Measurements from ENCODE around the gene LSAMP. TPM values are rescaled to one million over a fixed set of nuclear protein-coding genes. Genes with fewer than 3 reads are reported as not detected.

LSAMP gene
- polyA plus RNA-seq, 4 donors: 11.4 to 30.6 (median 14.0) TPM

- no peak for DNase-seq (ENCODE audit: low read depth in 4 of 4, low spot score in 3 of 4)
Measured at GRCh38 chr3:116301422-116301821, 143.9 kb downstream of the LSAMP start.

DNA sequence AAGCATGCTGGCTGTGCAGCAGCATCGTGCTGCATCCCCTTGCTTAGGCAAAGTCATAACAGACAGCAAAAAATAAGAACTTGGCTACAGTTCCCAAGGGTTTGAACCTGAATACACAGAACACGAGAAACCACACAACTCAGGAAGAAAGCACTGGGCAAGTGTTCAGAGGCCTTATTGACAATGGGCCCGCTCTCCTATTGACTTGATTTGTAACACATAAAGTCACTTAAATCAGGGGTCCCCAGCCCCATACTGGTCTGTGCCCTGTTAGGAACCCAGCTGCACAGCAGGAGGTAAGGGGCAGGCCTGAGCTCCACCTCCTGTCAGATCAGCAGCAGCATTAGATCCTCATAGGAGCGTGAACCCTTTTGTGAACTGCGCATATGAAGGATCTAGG is 145.1 kb downstream of the LSAMP start:
- no peak for DNase-seq (ENCODE audit: low read depth in 4 of 4, low spot score in 3 of 4)

DNA sequence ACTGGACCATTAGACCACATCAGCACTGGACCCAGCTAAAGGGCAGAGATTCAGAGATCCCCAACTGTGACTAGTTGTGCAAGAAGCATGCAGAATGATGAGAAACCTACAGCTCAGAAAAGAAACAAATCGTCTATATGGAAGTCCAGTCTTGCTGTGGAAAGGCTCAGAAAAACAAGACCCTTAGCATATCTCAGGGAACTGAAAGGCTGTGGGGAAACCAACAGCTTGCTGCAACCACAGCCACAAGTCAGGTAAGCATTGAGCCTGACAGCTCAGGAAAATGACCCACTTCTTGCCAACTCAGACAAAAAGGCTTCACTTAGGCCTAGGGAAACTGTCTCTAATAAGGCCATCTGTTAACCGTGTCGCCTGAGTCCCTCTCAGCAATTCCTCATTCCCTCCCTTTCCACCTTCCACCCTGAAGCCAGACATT is 145.6 kb downstream of the LSAMP start:
- DNase-seq (ENCODE audit: low read depth in 4 of 4, low spot score in 3 of 4): no peak

DNA sequence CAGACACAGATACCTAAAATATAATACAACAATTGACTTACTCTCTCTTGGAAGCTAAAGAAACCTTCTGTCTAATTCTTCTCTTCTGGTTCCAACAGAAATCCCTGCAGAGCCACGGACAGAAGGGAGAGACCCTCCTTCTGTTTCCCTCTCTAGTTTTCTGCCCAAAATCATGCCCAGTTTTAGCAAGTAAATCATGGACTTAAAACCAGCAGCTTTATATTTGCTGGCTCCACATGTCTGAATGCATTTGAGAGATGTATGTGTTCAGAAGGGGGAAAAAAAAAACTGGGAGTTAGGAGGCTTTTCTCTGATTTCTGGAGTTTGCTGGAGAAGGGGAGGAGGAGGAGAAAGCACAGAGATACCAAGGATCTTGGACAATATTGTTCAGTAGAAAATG is 147.1 kb downstream of the LSAMP start:
- no peak for DNase-seq (ENCODE audit: low read depth in 4 of 4, low spot score in 3 of 4)

DNA sequence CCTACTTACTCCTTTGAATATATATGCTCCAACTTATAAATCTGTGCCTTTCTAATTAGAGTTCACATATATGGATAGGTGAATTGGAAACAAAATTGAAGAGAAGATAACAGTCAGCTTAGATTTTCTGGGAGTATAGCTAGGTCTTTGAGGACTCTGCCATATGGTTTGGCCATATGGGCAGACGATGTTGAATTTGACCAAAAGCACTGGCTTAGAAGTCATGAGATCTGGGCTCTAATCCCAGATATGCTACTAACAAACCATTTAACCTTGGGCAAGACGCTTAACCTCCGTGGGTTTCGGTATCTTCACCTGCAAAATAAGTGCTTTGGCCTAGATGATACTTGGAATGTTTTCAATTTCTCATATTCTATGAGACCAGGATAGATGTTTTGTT is 154.1 kb downstream of the LSAMP start:
- DNase-seq (ENCODE audit: low read depth in 4 of 4, low spot score in 3 of 4): no peak

DNA sequence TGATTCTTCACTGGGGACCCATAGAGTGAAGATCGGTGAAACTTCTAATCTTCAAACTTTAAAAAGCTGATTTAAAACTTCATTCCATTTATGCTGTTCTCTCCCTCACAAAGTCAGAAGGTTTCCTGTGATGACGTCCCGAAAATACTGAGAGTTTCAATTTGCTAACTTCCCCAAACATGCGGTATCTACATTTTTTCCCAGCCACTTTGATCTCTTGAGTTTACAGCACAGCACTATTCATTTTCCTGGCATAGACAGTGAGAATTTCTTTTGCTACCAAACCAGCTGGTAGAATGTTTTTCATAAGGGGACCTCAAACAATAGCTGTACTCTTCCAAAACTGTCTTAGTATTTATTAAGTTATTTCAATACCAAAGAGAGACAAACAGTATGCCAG is 156.8 kb downstream of the LSAMP start:
- DNase-seq (ENCODE audit: low read depth in 4 of 4, low spot score in 3 of 4): no peak

GRCh38 chr3:116285781-116286421 is 159.4 kb downstream of the LSAMP start:
- DNase-seq (ENCODE audit: low read depth in 4 of 4, low spot score in 3 of 4): no peak

DNA sequence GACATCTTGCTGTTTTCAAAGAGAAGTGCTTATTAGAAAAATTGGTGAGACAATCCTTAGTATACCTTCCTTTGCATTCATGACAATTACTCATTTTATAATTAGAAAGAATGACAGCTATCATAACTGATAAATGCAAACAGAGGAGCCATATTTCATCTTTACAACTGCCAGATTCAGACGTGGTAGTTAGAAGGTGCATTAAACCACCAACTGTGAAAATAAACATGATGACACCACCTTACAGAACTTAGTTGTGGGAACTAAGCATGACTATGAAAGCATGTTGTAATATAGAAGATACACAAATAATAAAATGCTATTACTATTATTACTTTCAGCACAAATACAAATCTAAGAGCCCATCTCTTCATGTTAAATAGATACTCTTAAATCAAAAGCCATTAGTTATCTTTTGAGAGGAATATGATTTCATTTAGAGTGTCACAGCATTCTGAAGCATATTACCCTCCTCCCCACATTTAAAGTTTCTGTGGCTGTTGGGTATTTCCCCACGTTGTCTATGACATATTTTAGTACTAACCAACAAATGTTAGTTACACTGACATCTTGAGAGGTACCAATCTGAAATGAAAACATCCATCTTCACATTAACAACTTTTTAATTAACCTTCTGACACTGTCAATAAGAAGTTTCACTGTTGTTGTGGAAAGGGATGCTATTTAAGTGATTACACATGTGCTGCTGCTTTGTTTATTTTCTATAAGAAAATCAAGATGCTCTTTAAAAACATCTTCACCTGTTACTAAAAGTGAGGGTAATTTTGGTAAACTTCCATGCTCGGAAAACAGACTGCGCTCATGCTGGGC is 163.8 kb downstream of the LSAMP start:
- DNase-seq (ENCODE audit: low read depth in 4 of 4, low spot score in 3 of 4): no peak

DNA sequence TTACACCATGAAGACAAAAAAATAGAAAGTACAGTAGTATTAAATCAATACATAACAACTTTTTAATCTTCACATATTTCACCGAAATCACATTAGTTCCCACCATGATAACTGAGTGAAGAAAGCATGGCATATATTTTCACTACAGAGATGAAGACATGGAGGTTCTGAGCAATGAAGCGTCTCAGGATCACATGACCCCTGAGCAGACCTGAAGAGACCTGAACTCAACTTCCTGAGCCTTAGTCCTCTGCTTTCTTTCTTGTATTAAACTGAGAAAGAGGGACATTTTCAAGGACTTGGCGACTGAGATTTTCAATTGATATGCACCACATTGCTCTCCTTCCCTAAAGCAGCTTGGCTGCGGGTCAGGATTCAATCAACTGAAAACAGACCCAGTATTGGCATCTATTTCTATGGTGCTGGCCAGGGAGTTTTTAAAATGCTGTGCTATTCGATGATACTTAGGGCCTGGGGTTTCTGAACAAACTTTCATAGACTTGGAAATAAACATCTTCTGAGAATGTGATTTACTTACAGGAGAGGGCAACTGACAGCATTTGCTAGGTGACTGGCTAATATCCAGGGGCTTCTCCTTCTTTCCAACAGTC is 165.1 kb downstream of the LSAMP start:
- DNase-seq (ENCODE audit: low read depth in 4 of 4, low spot score in 3 of 4): no peak

DNA sequence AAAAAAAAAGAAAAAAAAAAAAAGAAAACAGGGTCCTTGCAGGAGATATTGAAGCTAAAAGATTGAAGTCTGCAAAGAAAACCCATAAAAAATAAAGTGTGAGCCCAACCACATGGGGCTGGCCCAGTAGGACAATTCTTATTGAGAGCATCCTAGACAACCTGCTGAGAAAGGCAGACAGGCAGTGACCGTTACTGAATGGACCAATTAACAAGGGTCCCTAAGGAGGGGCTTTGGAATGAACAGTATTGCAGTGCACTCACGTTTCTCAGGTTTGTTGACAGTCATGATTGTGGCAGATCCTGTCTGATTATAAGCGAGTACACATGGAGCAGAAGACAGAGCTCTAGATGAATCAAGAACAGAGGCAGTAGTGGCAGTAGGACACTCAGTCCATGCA is 168.6 kb downstream of the LSAMP start:
- no peak for DNase-seq (ENCODE audit: low read depth in 4 of 4, low spot score in 3 of 4)

DNA sequence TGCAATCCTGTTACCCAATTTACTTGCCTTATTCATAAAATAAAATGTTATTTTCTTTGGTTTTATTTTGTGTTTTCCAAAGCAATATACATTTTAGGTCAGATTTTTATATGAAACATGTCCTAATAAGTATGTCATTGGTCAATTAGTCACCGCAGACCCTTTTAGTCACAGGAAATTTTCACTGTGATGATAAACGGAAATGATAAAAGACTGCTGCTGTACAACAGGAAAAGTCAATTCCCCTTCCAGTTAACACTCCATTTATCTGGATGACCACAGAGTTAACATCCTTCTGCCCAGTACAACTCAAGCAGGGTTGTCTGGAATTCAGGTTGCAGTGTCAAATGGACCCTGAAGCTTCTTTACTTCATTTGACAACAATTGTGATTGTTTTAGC is 175.2 kb downstream of the LSAMP start:
- no peak for DNase-seq (ENCODE audit: low read depth in 4 of 4, low spot score in 3 of 4)

DNA sequence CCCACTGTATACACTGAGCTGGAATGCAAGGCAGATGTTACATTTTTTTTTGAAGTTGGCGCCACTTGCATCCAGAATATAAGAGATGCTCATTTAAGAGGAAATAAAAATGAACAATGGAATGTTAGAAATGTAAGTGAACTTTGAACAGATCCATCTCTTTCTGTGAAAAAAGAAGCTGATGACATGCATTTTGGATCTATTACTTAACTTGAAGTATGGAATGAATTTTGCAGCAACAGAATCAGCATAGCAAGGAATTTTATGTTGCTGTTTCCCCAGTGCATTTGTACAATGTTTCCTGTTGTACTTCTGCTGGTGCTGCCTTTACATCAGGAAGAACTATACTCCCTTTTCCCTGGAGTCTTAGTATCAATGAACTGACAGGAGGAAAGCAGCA is 178.2 kb downstream of the LSAMP start:
- DNase-seq (ENCODE audit: low read depth in 4 of 4, low spot score in 3 of 4): no peak

DNA sequence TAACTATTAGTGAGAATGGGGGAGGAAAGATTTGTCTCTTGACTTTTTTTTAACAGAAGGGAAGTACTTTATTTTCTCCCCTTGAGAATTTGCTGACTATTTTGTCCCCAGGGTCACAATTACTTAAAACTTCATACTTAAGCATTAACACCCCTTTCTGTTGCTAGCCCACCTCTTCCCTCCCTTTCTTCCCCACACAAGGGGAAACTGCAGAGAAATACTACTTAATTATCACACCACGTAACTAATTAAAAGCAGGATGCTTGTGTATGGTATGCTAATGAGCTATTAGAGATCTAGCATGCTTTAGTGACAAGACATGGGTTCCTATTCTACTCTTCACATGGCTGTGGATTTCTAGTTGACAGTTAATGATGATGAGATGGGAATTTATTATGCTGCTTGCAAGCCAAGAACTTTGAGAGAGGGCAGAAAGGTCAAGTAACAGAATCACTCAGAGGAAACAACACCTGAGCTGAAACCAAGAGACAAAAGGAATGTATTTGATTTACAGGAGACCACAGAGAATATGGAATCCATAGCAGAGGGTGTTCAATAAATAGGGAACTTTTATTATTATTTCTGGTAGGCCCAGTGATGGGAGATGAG is 179.2 kb downstream of the LSAMP start:
- no peak for DNase-seq (ENCODE audit: low read depth in 4 of 4, low spot score in 3 of 4)

DNA sequence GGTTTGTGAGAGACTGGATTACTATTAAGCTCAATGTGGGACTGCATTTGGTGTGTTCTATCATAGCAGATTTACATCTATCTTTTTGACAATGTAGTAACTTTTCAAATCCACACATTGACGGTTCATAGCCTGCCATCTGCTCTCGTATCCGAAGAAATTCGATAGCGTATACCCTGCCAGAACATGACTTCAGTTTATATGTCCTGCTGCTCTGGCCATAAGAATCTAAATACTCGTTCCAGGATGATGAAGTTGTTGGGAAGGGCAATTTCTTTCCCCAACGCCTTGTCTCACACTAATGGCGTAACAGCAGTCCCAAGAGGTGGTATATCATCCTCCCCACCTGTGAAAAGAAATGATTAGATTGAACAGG is 180.0 kb downstream of the LSAMP start:
- DNase-seq (ENCODE audit: low read depth in 4 of 4, low spot score in 3 of 4): no peak

- no peak for DNase-seq (ENCODE audit: low read depth in 4 of 4, low spot score in 3 of 4)
Measured at GRCh38 chr3:116264546-116265319, 180.6 kb downstream of the LSAMP start.

DNA sequence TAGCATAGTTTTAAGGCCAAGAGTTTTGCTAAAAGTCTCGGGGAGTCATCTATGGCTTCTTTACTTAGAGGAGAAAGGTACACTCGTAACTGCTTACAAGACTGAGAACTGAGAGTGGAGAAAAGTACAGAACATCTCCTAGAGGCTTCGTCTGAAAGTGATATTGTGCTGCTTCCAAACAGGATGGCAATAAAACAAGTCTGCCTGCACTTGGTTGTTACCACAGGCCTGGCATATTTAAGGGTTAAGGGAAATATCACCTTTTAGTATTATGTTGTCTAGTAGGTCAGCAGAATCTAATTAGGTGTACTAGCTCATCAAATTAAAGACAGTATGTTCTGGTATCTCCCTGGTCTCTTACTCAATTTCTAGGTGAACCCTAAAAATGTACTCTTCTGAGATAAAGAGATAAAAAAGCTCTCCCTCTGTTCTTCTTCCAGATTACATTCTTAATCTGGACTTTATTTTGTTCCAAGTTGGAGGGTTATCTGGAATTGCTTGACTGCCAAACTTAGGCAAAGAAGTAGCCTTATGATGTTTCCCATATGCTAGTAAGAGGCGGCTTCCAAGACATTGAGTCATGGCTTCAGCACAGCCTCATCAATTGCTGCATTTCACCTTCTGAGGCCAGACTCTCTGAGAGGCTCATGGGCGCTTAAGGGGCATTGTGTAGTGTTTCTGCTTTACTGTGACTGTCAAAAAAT is 181.3 kb downstream of the LSAMP start:
- no peak for DNase-seq (ENCODE audit: low read depth in 4 of 4, low spot score in 3 of 4)

DNA sequence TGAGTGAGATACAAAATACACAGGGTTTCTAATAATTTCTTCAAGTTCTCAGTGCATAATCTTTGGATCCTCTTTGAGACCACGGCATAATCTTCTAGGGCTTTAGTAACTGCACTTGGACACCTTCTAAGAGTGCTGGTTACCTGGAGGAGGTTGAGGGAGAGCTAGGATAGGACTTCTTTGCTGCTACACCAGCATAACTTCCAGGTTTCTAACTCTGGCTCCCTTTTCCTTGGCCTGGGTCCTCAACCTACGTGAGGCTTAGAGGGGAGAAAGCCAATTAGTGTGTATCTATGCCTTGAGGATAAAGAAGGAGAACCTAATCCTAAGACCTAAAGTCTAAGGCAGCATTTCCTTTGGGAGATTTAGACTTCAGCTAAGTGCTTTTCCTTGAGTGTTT is 184.8 kb downstream of the LSAMP start:
- DNase-seq (ENCODE audit: low read depth in 4 of 4, low spot score in 3 of 4): no peak

DNA sequence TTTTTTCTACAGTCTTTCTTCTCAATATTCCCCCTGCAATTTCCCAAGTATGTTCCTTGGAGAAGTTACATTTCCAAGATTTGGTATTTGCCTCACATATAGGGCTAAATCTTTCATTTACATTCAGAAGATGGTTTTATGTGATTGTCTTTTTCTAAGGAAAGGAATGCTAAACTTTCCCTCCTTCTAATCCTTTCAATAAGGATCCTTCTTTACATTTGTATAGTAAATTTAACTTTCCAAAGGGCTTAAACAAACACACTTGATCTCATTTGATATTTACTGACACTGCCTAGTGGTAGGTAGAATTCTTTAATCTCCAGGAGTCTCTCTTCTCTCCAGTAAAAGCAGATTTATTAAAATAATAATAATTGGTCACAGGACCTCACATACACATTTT is 185.3 kb downstream of the LSAMP start:
- no peak for DNase-seq (ENCODE audit: low read depth in 4 of 4, low spot score in 3 of 4)

DNA sequence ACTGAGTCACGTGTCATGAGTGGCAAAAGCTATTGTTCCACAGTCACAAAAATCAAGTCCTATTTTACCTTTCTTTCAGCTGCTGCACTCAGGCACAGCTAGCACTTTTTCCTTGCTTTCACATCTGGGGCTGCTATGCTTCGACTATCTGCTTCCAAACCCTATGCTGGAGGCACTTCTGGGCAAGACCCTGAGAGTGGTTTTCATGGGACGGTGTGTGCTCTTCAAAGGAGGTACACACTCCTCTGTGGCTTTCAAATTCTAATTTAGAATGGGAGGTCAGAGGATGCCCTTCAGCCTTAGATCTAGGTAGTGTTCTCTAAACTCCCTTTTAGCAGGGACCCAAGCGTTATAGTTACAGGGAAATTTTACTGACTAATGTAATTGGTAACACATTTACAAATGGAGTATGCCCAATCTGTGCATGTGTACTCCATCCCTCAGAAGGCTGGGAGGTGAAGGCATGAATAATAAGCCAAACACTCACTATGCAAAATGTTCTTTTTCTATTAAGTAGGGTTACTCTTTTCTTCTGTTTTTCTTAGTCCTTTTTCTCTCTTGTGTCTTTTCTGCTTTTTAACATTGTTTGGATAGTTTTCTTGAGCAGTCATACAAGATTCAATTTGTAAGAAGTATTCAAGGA is 188.3 kb downstream of the LSAMP start:
- DNase-seq (ENCODE audit: low read depth in 4 of 4, low spot score in 3 of 4): no peak

GRCh38 chr3:116254541-116254940 is 190.7 kb downstream of the LSAMP start:
- DNase-seq (ENCODE audit: low read depth in 4 of 4, low spot score in 3 of 4): no peak
